Measurements from ENCODE around the gene NLGN1.

Gene NLGN1

DNA sequence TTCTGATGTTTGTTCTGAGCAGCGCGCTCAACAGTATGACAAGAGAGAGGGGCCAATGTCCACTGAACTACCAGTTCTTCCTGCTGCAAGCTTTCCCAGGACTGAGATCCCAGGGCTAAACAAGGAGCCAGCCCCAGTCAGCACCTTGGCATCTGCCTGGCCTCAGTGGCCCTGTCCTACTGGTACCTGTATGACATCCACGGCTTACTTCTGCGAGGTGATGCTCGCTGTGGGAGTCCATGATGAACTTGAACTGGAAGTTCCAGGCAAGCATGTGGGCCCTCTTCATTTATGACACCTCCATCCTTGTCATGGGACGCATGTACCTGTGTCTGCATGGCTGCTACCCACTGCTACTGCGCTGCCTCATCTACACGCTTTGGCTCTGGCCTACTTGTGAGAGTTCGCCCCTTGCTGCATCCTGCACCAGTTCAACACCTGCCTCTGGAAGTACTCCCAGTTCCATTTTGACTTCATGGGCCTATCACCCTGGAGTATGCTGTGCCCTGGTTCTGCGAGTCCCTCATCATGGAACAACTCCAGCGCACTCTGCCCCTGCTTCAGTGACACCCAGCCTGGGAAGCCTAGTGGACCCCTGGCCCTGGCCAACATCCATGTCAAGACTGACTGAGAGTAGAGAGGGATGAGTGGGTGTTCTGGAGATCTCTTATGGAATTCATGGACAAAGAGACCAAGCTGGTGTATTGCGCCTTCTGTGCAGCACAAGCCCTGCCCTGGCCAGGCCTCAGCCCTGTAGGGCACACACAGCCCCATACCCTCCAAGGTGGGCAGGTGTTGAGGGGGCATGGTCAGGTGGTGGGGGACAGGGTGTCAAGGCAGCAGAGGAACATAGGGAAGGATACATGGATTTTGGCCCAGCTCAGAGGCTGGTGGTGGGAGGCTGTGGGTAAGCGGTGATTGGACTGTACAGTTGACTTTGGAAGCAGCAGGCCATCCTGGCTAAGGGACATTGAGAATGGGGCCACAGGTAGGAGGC is 246.8 kb downstream of the NLGN1 start:
- DNase-seq: no peak

DNA sequence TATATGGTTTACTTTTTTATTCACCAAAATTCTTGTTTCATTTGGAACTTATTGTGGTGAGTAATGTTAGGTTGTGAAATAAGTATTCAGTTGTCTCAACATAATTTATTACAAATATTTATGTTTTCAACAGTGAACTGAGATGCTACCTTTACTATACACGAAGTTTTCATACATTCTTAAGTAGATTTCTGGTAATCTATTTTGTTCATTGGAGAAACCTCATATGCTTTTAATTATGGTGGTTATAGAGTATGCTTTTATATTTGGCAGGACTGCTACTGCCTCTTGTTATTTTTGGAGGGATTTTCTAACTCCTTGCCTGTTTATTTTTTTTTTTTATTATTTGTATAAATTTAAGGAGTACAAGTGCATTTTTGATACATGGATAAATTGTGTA is 253.1 kb downstream of the NLGN1 start:
- no peak for DNase-seq

DNA sequence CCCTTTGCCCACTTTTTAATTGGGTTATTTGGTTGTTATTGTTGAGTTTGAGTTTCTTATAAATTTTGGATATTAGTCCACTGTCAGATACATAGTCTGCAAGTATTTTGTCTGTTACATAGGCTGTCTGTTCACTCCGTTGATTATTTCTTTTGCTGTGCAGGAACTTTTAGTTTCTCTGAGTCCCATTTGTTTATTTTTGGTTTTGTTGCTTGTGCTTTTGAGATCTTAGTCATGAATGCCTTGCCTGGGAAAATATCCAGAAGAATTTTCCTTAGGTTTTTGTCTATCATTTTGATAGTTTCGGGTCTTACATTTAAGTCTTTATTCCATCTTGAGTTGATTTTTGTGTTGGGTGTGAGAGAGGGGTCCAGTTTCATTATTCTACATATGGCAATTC is 254.5 kb downstream of the NLGN1 start:
- no peak for DNase-seq

DNA sequence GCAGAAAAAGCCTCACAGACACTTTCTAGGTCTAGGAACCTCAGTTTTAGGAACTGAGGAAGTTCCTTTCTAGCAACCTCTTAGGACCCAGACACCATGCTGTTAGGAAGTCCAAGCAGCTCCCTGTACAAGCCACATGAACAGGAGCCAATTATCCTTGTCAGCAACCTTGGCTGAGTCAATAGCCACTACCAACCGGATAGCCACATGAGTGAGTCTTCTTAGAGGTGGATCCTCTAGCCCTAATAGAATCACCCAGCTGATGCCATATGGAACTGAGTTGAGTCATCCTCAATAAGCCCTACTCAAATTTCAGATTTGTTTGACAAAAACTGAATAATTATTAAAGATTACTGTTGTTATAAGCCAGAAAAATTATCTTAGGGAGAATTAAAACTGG is 256.2 kb downstream of the NLGN1 start:
- DNase-seq: no peak

DNA sequence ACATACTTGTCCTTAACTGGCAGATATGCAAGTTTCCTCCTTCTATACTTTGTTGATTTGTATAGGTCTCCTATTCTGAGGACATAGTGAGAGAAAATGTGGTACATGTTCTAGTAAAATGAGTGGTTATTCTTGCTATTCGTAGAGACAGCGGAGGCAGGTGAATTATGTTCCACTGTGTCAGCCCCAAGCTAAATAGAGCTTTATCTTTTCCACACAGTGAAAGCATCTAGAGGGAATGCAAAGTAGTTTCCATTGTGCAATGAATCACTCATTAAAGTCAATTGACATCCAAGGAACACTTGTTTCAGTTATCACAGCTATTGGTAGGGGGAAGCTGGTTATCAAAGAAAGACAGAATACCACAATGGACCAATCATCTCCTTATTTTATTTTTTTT is 262.4 kb downstream of the NLGN1 start:
- DNase-seq: peak; percentile 16

DNA sequence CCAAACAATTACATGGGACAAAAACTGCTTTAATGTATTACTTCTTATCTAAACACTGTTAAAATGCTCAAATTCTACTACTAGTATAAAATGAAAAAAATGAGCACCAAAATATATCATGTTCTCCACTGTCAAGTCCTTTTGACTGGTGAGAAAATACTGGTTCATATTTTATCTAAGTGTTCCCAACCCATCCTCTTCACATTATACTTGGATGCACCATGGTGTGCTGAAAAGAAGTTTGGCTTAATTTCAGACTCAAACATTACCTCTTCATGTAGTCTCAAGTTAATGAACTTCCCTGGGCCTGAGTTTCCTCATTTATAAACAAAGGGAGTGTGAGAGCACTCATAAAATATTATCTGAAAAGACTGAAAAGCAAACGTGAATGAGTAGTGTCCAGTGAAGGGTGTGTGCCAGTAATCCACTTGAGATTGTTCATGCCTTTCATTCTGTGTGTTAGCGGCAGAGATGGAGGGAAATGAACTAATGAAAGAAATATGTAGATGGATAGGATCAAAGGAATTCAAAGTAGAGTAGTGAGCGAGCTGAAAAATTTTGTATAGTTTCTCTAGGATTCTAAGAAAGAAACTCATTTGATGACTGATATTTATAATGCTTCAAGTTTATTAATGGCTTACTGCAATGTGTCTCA is 263.2 kb downstream of the NLGN1 start:
- no peak for DNase-seq

DNA sequence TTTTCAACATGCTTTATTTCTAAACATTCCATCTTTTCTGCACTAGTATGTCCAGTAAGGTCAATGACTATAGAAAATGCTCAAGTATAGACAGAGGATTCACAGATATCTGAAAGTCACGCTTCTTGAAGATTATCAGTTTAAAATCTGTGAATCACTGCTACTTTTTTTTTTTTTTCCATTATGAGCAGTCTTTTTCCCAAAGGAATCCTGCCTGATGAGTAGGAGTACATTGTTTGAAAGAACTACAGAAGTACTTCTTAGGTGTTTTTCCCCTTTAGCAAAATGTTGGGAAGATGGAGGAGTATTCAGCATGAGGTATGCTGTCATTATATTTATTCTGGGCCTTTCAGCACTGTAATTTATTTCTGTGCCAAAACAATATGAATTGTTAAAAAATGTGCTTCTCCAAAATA is 266.2 kb downstream of the NLGN1 start:
- DNase-seq: no peak

DNA sequence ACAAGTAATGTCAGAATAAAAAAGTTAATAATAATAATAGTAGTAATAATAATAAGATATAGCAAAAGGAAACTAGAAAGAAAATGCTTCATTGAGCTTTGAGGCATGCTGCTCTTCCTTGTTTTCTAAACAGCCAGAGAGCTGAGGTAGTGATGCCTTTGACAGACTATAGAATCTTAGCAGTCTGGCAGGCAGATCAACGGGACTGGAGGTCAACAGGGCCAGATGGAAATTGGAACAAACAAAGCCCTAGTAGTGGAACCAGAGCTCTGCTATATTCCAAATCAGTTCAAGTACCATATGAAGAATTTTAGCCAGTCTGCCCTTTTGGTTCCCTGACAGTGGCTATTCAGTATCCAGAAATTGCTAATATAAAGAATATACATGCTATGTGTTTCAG is 278.6 kb downstream of the NLGN1 start:
- no peak for DNase-seq

DNA sequence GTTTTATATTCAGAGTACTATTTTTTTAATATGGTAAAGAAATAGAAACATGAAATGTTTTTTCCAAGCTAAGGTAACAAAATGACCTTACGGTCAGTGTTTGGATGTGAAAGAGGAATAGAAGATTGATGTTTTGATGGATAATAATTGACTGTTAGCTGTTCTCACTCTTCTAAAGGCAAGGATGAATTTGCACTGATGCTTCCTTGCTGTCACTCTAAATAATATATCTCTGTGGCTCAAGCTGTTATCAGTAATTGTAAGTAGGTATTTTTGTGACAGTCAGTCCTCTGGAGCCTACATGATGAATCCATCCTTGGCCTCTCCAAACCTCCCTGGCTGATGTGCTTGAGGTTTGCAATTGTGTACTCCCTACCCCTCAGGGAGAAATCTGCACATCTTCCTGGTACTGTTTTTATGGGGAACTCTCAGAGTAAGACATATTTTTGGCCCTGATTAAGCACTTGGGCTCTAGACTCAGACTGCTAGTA is 283.7 kb downstream of the NLGN1 start:
- no peak for DNase-seq

DNA sequence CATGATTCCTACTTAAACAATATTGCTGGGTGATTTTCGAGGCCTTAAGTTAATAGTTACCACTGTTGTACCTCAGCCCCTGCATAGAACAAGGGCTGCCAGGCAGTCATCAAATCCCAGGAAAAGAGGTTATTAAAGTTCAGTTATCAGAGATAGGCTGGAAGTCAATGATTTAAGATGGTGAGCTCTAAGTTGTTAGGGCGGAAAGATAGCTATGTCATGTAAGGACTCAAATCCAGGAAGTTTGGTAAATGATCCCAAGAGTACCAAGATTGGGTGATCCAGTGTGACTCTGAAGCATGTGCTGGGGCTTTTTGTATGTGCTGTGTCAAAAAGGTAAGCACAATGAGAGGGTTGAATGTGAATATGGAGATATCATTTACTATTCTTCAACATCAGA is 287.9 kb downstream of the NLGN1 start:
- no peak for DNase-seq

DNA sequence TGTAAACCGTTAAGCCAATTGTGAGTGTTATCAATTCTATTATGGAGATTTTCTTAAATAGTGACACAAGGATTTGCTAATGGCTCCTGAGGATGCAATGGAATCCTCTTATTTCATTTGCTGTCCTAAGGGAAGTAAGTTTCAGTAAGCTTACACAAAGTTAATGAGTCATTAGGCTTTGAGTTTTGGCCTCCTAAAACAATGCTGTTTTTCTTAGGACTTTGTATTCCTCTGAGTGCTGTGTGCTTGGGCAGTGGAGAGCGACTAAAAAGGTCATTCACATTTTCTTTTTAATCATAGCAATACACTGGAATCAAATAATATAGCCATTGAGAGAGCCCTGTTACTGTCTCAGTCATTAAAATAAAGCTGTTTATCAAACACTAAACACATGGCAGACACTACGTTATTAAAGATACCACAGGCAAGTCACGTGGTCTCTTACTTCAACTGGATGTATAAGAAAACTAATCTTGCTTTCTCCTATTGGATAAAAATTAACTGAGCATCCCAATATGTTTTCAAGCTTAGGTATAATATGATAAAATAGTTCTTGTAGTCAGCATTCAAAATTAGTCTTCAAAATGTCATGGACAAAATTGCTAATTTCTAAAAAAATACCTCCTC is 290.8 kb downstream of the NLGN1 start:
- DNase-seq: no peak

DNA sequence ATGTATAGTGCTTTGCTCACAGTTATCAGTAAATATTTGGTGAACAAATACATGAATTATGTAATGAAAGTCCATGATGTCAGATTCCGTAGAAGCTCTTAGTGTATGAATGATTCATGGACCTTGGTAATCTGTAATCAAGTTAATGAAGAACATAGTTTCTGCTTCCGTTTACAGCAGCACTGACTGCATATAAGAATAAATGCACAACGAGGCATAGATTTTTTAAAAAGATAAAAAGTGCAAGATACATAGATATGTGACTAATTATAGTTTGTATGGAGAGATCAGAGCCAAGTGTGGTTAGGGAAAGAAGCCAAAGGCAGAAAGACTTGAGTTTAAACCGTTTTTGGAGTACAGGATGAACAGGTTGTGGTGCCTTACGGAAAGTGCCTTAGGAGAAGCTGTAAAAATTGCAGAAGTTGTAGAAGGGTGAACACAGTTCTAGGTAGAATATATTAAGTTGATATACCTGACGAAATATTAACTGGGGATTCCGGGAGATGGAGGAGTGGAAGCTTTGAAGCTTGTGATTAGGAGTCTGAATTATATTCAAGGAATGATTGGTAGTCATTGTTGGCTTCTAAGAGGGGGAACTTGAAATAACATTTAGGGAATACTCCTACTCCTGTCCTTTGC is 293.1 kb downstream of the NLGN1 start:
- no peak for DNase-seq

DNA sequence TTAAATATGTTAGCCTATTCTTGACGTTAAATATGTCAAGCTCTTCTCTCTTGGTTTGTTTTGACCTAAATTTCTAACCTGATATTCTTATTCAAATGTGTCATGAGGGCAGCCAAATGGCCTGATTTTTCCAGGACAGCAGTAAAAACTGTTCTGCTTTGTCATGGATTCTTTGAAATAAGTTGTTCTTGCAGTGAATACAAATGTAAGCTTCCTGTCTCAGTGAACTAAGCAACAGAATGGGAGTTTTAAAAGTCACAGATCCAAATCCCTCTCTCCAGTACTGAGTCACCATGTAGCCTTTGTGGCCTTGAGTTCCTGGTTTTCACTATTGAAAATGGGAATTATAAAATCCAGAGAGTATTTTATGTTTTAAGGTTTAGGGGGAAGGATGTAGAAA is 301.8 kb downstream of the NLGN1 start:
- no peak for DNase-seq

DNA sequence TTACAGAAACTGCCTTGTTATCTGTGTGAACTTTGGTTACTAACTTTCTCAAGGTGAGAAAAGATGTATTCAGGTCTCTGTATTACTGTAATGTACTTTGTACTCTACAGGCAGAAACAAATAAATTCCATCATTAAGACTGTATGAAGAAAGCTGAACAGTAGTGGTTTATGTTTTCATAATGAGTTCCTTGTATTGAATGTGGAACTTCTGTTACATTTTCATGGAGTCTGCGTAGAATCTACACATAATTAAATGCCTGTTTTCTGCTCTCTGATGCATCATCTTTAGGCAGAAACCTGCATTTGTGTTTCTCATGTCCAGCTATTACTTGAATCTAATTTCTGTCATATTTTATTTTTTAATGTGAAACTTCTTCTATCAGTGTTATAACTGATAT is 302.8 kb downstream of the NLGN1 start:
- no peak for DNase-seq

DNA sequence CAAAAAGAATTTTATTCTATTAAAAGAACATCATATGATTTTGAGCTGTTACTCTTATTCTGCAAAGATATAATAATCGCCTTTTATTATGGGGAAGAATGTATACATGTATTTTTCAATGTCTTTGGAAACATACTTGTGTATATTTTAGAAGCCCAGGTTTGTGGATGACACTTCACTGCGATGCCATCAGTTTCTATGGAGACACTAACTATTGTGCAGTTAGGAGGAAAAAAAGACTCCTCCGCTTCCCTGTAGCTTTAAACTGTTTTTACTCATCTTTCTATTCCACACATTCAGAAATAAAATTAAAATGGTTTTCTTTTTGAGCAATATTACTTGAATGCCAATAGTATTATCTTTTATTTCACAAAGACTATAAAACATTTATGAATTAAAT is 305.0 kb downstream of the NLGN1 start:
- DNase-seq: no peak

DNA sequence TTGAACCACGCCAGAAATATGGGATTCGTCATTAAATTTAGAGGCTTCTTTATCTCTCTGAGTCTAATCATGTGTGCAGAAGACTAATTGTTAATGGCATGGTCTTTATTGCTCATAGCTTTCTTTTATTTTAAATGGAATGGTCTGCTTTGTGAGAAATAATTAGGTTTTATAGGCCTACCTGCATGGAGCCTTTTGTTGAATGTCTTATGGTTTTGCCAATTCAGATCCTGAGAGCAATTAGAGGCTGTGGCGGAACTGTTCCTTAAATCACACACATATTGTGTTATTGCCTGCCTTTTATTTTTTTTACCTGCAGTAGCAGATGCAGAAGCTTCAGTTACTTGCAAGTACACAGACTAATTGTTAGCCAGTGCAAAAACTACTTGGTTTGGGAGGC is 306.2 kb downstream of the NLGN1 start:
- no peak for DNase-seq

DNA sequence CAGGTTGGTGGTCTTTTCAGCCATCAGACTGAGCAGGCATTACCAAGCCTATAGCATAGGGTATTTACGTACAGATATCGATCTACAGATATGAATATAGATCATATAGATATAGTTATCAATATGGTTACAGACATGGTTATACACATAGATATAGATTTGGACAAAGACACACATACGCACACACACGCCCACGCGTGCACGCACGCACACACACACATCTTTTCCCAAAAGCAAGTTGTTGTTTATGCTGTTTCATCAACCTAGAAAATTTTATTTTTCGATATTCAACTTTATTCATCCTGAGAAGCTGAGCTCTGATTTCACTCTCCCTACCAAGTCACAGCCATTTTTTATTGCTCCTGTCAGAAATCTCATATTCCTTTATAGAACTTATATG is 309.1 kb downstream of the NLGN1 start:
- no peak for DNase-seq

DNA sequence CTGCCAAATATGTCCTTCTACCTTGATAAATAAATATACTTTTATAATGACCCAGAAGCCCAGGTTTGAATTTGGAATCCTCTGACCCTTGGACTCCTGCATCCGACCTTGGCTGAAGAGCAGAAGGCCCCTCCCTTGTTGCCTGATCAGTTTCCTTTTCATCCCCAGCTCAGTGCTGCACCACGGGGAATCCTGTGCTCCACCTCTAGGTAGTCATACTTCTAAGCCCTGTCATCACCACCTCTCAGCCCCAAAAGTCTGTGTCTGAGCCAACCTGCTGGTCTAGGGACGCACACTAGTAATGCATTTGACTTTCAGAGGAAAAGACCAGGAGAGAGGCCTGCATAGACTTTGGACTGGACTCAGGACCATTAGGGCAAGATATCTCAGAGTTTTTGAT is 310.6 kb downstream of the NLGN1 start:
- no peak for DNase-seq

DNA sequence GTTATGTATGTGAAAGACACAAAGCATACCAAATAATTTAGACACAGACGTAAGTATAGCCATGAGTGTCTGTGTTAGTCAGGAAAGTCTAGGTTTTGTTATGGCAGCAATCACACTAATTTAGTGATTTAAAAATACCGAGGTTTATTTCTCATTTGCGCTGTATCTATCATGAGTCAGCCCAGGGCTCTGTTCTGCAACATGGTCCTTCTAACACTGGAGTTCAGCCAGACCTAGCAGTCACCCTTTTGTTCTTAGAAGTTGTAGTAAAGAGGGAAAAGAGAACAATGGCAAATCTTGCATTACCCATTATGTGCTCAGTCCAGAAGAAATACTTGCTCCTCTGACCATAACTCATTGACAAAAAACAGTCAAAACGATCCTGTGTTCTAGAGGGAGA is 311.5 kb downstream of the NLGN1 start:
- no peak for DNase-seq

DNA sequence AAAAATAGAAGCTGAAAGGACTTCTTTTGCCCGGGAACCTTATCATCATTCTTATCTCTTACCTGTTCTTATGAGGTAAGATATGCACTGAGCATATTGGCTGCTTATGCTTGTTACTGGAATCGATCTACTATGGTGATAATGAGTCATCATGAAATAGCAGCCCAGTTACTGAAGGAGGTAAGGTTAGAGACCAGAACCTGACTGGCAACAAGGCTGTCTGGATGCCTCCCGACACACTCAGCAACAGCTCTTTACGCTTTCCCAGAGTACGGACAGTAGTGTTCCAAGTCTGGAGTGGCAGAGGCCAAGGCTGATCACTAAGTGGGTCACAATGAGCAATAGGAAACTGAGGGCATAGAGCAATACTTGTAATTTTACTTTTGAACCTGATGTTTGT is 314.1 kb downstream of the NLGN1 start:
- no peak for DNase-seq

DNA sequence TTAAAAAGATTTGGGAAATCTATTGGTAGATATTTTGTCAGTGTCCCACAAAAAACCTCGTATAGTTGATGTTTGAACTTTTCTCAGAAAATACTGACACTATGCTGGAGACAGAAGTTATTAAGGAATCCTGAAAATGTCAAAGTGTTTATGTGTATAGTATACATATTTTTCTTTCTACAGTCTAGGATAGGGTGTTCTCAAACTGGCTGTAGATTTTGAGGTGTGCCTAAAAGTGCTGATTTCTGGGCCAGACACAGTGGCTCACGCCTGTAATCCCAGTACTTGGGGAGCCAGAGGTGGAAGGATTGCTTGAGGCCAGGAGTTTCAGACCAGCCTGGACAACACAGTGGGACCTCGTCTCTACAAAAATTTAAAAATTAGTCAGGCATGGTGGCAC is 322.0 kb downstream of the NLGN1 start:
- no peak for DNase-seq

DNA sequence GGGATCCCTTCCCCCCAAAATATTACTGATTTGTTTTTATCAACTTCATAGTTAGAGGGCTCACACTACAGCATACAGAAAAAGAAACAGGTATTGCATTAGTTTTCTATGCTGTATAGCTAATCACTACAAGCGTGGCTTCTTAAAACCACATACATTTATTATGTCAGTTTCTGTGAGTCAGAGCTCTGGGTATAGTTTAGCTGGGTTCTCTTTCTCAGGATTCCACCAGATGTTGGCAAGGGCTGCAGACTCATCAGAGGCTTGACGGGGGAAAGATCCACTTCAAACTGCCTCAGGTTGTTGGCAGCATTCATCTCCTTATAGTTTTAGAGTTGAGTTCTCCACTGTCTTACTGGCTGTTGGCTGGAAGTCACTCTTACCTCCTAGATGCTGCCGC is 328.0 kb downstream of the NLGN1 start:
- DNase-seq: peak; percentile 3

DNA sequence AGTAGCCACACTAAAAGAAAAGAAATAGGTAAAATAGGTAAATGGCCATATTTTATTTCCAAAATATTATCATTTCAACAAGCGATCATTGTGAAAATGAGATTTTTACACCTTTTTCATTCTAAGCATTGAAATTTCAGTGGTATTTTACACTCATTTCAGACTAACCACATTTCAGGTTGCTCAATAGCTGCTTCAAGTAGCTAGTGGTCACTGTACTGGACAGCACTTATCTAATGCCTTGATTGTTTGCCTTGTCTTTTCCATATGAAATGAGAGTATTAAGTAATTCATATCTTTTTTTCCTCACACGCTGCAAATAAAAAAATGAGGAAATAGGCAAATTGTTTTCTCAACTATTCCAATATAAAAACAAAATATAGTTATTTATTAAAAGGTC is 332.8 kb downstream of the NLGN1 start:
- DNase-seq: no peak

Data from hematopoietic multipotent progenitor cell treated with erythropoietin and hydrocortisone succinate and interleukin-3 and kit ligand, for 4 days (in vitro differentiated cells).